ENCODE results near the gene ITGA2.

ITGA2 gene

GRCh38 chr5:53024535-53024934 is 35.4 kb downstream of the ITGA2 start:
- FAIRE-seq (no peak), DNase-seq (ENCODE audit: insufficient read length) (no peak)
- TF ChIP-seq POLR2AphosphoS5 (IDR thresholded peaks at IDR 0.05; ENCODE audit: low read depth, low read length) (no peak), POLR2A (IDR thresholded peaks at IDR 0.05; ENCODE audit: low read depth, low read length) (no peak), TAF1 (IDR thresholded peaks at IDR 0.05; ENCODE audit: borderline replicate concordance, low read depth, low read length) (no peak)

GRCh38 chr5:53025487-53025886 is 36.3 kb downstream of the ITGA2 start:
- TF ChIP-seq TAF1 (IDR thresholded peaks at IDR 0.05; ENCODE audit: borderline replicate concordance, low read depth, low read length) (no peak), POLR2A (IDR thresholded peaks at IDR 0.05; ENCODE audit: low read depth, low read length) (no peak), POLR2AphosphoS5 (IDR thresholded peaks at IDR 0.05; ENCODE audit: low read depth, low read length) (no peak)
- DNase-seq (ENCODE audit: insufficient read length) (no peak), FAIRE-seq (no peak)

- DNase-seq (ENCODE audit: insufficient read length) (no peak), FAIRE-seq (no peak)
- TF ChIP-seq POLR2AphosphoS5 (IDR thresholded peaks at IDR 0.05; ENCODE audit: low read depth, low read length) = no peak
- TF ChIP-seq POLR2A (IDR thresholded peaks at IDR 0.05; ENCODE audit: low read depth, low read length) = no peak
- no peak for TF ChIP-seq TAF1 (IDR thresholded peaks at IDR 0.05; ENCODE audit: borderline replicate concordance, low read depth, low read length)
Observed at GRCh38 chr5:53027913-53028312, 38.8 kb downstream of the ITGA2 start.

- no peak for FAIRE-seq
- DNase-seq (ENCODE audit: insufficient read length) = no peak
- TF ChIP-seq POLR2AphosphoS5 (IDR thresholded peaks at IDR 0.05; ENCODE audit: low read depth, low read length) (no peak), TAF1 (IDR thresholded peaks at IDR 0.05; ENCODE audit: borderline replicate concordance, low read depth, low read length) (no peak), POLR2A (IDR thresholded peaks at IDR 0.05; ENCODE audit: low read depth, low read length) (no peak)
Observed at GRCh38 chr5:53029608-53030007, 40.5 kb downstream of the ITGA2 start.

- DNase-seq (ENCODE audit: insufficient read length) (no peak), FAIRE-seq (no peak)
- TF ChIP-seq POLR2AphosphoS5 (IDR thresholded peaks at IDR 0.05; ENCODE audit: low read depth, low read length) (no peak), TAF1 (IDR thresholded peaks at IDR 0.05; ENCODE audit: borderline replicate concordance, low read depth, low read length) (no peak), POLR2A (IDR thresholded peaks at IDR 0.05; ENCODE audit: low read depth, low read length) (no peak)
Observed at GRCh38 chr5:53030893-53031292, 41.7 kb downstream of the ITGA2 start.

GRCh38 chr5:53031695-53032096 is 42.5 kb downstream of the ITGA2 start:
- TF ChIP-seq POLR2A (IDR thresholded peaks at IDR 0.05; ENCODE audit: low read depth, low read length) = no peak
- no peak for TF ChIP-seq TAF1 (IDR thresholded peaks at IDR 0.05; ENCODE audit: borderline replicate concordance, low read depth, low read length)
- no peak for TF ChIP-seq POLR2AphosphoS5 (IDR thresholded peaks at IDR 0.05; ENCODE audit: low read depth, low read length)
- DNase-seq (ENCODE audit: insufficient read length) (no peak), FAIRE-seq (no peak)

GRCh38 chr5:53032188-53032587 is 43.0 kb downstream of the ITGA2 start:
- no peak for TF ChIP-seq POLR2AphosphoS5 (IDR thresholded peaks at IDR 0.05; ENCODE audit: low read depth, low read length)
- TF ChIP-seq POLR2A (IDR thresholded peaks at IDR 0.05; ENCODE audit: low read depth, low read length) = no peak
- TF ChIP-seq TAF1 (IDR thresholded peaks at IDR 0.05; ENCODE audit: borderline replicate concordance, low read depth, low read length) = no peak
- no peak for DNase-seq (ENCODE audit: insufficient read length)
- FAIRE-seq = no peak

GRCh38 chr5:53034832-53035231 is 45.7 kb downstream of the ITGA2 start:
- TF ChIP-seq POLR2A (IDR thresholded peaks at IDR 0.05; ENCODE audit: low read depth, low read length) = no peak
- TF ChIP-seq POLR2AphosphoS5 (IDR thresholded peaks at IDR 0.05; ENCODE audit: low read depth, low read length) = no peak
- no peak for TF ChIP-seq TAF1 (IDR thresholded peaks at IDR 0.05; ENCODE audit: borderline replicate concordance, low read depth, low read length)
- DNase-seq (ENCODE audit: insufficient read length) = no peak
- no peak for FAIRE-seq

GRCh38 chr5:53035868-53036381 is 46.8 kb downstream of the ITGA2 start:
- TF ChIP-seq POLR2AphosphoS5 (IDR thresholded peaks at IDR 0.05; ENCODE audit: low read depth, low read length) = no peak
- TF ChIP-seq TAF1 (IDR thresholded peaks at IDR 0.05; ENCODE audit: borderline replicate concordance, low read depth, low read length) = no peak
- TF ChIP-seq POLR2A (IDR thresholded peaks at IDR 0.05; ENCODE audit: low read depth, low read length) = no peak
- no peak for FAIRE-seq
- DNase-seq (ENCODE audit: insufficient read length) = no peak

- no peak for TF ChIP-seq TAF1 (IDR thresholded peaks at IDR 0.05; ENCODE audit: borderline replicate concordance, low read depth, low read length)
- TF ChIP-seq POLR2AphosphoS5 (IDR thresholded peaks at IDR 0.05; ENCODE audit: low read depth, low read length) = no peak
- TF ChIP-seq POLR2A (IDR thresholded peaks at IDR 0.05; ENCODE audit: low read depth, low read length) = no peak
- FAIRE-seq = no peak
- DNase-seq (ENCODE audit: insufficient read length) = no peak
Observed at GRCh38 chr5:53037141-53037859, 48.1 kb downstream of the ITGA2 start.

- TF ChIP-seq TAF1 (IDR thresholded peaks at IDR 0.05; ENCODE audit: borderline replicate concordance, low read depth, low read length) (no peak), POLR2A (IDR thresholded peaks at IDR 0.05; ENCODE audit: low read depth, low read length) (no peak), POLR2AphosphoS5 (IDR thresholded peaks at IDR 0.05; ENCODE audit: low read depth, low read length) (no peak)
- FAIRE-seq (no peak), DNase-seq (ENCODE audit: insufficient read length) (no peak)
Observed at GRCh38 chr5:53038196-53038847, 49.2 kb downstream of the ITGA2 start.

GRCh38 chr5:53039855-53040254 is 50.7 kb downstream of the ITGA2 start:
- FAIRE-seq = no peak
- no peak for TF ChIP-seq POLR2AphosphoS5 (IDR thresholded peaks at IDR 0.05; ENCODE audit: low read depth, low read length)
- TF ChIP-seq POLR2A (IDR thresholded peaks at IDR 0.05; ENCODE audit: low read depth, low read length) = no peak
- no peak for TF ChIP-seq TAF1 (IDR thresholded peaks at IDR 0.05; ENCODE audit: borderline replicate concordance, low read depth, low read length)
- no peak for DNase-seq (ENCODE audit: insufficient read length)
